ENCODE results near the gene SS18.
A peak's percentile ranks its signal among the peaks of the same experiment; 100 is the strongest.

Gene SS18

DNA sequence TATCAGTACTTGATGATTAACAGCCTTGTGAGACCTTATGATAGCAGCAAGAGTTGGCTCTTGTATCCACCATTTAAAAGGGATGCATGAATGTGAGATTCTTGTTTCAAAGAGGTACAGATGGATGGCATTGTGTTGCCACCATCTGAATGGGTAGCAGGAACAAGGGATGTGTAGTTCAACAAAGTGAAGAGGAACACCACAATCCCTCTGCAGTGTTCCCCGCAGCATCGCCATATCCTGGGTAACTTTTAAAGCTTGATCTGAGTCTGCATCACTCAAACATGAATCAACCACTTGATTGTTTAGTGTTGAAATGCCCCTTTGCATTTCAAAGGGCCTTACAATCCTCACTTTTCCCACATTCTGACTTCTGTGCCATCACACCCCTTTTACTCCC lies 106.7 kb downstream of the SS18 start:
- DNase-seq (ENCODE audit: low read depth): no peak
- in situ Hi-C loops (cut with HindIII; ENCODE audit: low sequenced_read_pairs): no loop called here
- H3K4me3 ChIP-seq (ENCODE audit: low read depth, low read length): no peak overlapping the region
- TF ChIP-seq, protein P1, sequence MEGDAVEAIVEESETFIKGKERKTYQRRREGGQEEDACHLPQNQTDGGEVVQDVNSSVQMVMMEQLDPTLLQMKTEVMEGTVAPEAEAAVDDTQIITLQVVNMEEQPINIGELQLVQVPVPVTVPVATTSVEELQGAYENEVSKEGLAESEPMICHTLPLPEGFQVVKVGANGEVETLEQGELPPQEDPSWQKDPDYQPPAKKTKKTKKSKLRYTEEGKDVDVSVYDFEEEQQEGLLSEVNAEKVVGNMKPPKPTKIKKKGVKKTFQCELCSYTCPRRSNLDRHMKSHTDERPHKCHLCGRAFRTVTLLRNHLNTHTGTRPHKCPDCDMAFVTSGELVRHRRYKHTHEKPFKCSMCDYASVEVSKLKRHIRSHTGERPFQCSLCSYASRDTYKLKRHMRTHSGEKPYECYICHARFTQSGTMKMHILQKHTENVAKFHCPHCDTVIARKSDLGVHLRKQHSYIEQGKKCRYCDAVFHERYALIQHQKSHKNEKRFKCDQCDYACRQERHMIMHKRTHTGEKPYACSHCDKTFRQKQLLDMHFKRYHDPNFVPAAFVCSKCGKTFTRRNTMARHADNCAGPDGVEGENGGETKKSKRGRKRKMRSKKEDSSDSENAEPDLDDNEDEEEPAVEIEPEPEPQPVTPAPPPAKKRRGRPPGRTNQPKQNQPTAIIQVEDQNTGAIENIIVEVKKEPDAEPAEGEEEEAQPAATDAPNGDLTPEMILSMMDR (IDR thresholded peaks at IDR 0.05; ENCODE audit: low read depth, low read length, missing control alignments): no peak

DNA sequence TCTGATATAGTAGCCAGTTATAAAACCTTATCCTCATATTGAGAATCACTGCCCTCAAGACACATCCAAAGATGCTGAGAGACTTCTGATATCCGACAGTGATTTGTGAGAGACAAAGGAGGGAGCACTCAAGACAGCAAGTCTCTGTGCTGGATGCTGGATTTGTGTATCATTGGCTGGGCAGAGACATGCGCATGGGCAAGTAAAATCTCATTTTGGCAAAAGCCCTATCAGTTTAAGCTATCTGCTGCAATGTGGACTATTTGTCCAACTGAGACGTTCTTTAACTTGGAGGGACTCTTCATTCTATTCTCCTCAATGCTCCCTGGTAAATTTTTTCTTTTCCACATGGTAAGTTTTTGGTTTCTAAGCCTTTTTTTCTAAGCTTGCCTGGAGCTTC lies 107.5 kb downstream of the SS18 start:
- no peak overlapping the region for H3K4me3 ChIP-seq (ENCODE audit: low read depth, low read length)
- DNase-seq (ENCODE audit: low read depth): no peak
- TF ChIP-seq, protein P1 (IDR thresholded peaks at IDR 0.05; ENCODE audit: low read depth, low read length, missing control alignments): no peak
- in situ Hi-C loops (cut with HindIII; ENCODE audit: low sequenced_read_pairs): no loop called here

DNA sequence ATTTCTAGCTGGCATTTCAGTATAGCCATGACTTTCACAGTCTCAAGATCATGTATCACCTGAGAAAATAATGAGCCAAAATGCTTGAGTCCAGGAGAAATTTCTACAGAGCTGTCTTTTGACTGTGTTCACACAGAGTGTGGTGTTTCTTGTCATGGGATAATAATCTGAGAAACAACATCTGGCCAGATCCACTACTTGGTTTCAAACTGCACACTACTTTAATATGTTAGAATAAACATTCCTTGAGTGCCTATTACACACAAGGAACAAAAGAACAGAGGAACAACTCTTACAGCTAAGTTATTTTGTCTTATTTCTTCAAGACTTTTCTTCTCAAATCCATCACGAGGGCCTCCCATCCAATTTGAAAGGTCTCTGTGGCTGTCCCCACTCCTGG lies 108.3 kb downstream of the SS18 start:
- H3K4me3 ChIP-seq (ENCODE audit: low read depth, low read length): no peak overlapping the region
- TF ChIP-seq, protein P1 (IDR thresholded peaks at IDR 0.05; ENCODE audit: low read depth, low read length, missing control alignments): no peak
- DNase-seq (ENCODE audit: low read depth): no peak
- in situ Hi-C loops (cut with HindIII; ENCODE audit: low sequenced_read_pairs): no loop called here

DNA sequence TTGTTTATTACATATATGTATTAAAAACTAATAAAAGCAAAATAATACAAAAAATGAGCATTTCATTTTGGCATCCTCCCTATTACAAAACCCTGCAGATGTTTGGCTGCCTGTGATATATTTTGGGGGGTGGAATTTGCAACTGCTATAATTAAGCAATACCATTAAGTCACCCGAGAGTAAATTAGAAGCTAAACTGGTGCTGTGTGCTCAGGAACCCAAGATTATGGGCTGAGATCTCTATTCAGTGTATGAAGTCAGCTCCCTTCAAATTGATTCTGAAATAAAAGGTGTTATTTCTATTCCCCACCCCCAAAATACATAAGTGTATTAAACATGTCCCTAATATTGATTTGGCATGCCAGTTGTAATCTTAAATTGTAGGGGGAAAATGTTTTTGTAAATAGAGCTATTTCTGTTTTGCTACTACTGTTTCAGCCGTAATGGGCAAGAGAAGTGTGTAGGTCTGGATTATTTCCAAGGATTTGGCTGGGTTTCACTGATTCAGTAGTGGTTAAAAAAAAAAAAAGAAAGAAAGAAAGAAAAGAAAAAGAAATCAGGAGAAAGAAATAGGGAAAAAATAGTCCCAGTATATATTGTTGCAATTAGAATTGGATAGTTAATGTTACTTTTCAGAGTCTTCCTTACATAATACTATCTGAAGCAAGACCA lies 110.9 kb downstream of the SS18 start:
- DNase-seq (ENCODE audit: low read depth): peak; percentile 9
- H3K4me3 ChIP-seq (ENCODE audit: low read depth, low read length): no peak overlapping the region
- in situ Hi-C loops (cut with HindIII; ENCODE audit: low sequenced_read_pairs): no loop called here
- TF ChIP-seq, protein P1 (IDR thresholded peaks at IDR 0.05; ENCODE audit: low read depth, low read length, missing control alignments): no peak

DNA sequence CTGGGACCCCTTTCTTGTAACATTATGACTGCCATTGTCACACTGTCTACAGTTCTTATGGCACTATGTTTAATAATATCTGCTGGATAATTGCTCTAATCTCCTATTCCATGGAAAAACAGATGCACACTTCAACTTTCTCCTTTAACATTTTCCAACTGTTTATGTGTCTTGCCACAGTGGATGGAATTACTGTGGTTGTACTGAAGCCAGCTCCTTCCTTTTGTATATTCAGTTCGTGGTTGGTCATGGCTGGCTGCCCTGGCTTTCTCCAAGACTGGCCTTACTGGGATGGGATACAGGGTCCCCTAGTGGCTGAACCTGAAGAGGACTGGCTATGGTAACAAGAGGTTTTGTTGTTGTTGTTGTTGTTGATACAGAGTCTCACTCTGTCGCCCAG lies 113.9 kb downstream of the SS18 start:
- H3K4me3 ChIP-seq (ENCODE audit: low read depth, low read length): no peak overlapping the region
- TF ChIP-seq, protein P1 (IDR thresholded peaks at IDR 0.05; ENCODE audit: low read depth, low read length, missing control alignments): peak; percentile 37
- in situ Hi-C loops (cut with HindIII; ENCODE audit: low sequenced_read_pairs): no loop called here
- peak; percentile 31 for DNase-seq (ENCODE audit: low read depth)

DNA sequence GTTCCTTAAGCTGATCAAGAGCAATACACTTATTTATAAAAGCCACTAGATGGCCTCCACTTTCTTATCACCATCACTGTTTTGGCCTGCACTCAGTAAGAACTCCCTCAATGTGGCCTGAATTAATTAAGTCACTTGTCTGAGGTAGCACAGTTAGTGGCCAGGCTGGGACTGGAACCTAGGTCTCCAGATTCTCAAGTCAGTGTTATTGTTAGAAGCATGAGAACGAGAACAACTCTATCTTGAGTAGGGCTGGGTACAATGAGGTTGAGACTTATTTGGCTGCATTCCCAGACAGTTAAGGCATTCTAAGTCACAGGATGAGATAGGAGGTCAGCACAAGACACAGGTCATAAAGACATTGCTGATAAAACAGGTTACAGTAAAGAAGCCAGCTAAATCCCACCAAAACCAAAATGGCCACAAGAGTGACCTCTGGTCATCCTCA lies 115.8 kb downstream of the SS18 start:
- H3K4me3 ChIP-seq (ENCODE audit: low read depth, low read length): no peak overlapping the region
- in situ Hi-C loops (cut with HindIII; ENCODE audit: low sequenced_read_pairs): no loop called here
- no peak for DNase-seq (ENCODE audit: low read depth)
- TF ChIP-seq, protein P1 (IDR thresholded peaks at IDR 0.05; ENCODE audit: low read depth, low read length, missing control alignments): no peak

Data from astrocyte of the cerebellum (primary cell).